ENCODE data around the gene ILRUN.
"Not testable (repeated sequence)": the region's sequence is repeated elsewhere in the genome, so short reads cannot be mapped to it uniquely, and the experiment has no call there.

Gene ILRUN

DNA sequence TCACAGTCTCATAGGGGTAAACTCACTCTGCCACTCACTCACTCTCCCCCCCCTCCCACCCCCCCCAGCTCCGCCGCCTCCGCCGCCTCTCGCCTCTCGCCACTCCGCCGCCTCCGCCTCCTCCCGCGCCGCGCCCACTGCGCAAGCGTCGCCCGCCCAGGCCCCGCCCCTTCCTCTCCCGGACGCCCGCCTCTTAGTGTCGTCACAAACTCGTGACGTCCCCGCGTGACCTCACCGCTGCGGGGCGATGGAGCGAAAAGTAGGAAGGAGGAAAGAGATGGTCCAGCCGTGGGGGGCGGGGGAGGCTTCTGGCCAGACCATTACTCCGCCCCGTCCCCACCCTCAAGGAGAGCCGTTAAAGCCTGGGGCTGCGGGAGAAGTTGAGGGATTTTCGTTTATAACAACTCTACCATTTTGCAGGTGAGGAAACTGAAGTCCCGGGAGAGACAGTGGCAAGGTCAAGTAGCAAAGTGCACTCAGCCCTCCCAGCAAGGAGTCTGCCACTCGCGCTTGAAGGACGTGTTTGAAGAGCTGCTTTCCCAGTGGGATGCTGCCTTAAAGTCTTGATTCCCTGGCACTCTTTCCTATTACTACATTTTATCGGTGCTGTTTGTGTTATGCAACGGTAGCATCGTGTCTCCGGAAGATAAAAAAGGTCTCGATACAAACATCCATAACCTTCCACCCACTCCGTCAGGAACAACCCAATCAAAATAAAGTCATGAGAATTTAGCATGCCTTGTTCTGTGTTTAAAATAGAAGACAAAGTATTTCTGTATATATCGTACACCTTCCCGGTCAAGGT, at the start of gene ILRUN:
Gene ILRUN, minus strand, starts transcription at position 29 of the 805 bp plus-strand sequence. CDS start 164 bp downstream, outside the sequence.
- DNase-seq (ENCODE audit: low read depth), result peak; percentile 93

DNA sequence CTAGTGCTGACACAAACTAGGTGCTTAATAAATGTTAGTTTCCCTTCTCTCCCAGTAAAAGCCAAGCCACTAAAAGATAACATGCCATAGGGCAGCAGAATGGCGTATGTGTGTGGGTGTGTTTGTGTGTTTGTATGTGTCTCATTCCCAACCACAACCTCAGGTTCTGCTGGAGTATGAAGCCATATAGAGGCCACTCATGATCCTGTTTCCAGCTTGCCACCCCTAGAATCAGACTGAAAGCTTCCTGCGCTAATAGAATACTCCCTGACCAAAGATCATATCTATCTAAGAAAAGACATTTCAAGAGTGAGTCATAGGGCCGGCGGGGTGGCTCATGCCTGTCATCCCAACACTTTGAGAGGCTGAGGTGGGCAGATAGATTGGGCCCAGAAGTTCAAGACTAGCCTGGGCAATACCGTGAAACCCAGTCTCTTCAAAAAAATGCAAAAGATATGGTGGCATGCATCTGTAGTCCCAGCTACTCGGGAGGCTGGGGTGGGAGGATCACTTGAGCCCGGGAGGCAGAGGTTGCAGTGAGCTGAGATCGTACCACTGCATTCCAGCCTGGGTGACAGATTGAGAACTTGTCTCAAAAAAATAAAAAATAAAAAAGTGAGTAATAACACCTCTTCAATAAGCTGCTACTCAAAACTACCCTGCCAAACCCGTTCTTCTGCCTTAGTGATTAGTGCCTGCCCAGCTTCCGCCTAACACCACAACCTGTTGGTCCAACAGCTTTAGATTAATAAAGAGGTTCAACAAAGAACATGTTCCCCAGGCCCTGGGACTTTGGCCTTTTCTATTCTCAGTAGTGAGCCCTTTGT, 48.9 kb upstream of the ILRUN start:
- DNase-seq (ENCODE audit: low read depth), result no peak

DNA sequence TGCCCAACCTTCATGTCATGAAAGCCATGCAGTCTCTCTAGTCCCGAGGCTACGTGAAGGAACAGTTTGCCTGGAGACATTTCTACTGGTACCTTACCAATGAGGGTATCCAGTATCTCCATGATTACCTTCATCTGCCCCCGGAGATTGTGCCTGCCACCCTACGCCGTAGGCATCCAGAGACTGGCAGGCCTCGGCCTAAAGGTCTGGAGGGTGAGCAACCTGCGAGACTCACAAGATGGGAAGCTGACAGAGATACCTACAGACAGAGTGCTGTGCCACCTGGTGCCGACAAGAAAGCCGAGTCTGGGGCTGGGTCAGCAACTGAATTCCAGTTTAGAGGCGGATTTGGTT, 47.7 kb upstream of the ILRUN start:
- DNase-seq (ENCODE audit: low read depth), result not testable (repeated sequence)

DNA sequence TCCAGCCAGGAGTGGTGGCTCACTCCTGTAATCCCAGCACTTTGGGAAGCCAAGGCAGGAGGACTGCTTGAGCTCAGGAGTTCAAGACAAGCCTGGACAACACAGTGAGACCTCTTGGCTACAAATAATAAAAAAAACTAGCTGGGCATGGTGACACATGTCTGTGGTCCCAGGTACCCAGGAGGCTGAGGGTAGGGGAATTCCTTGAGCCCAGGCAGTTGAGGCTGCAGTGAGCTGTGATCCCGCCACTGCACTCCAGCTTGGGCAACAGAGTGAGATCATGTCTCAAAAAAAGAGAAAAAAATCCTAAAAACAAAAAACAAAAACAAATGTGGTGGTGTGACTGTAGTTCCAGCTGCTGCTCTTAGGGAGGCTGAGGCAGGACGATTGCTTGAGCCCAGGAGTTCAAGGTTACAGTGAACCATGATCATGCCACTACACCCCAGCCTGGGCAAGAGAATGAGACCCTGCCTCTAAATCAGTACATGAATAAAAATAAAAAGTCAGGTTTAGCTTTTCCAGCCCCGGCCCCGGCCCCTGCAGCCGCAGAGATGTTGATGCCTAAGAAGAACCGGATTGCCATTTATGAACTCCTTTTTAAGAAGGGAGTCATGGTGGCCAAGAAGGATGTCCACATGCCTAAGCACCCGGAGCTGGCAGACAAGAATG, 47.2 kb upstream of the ILRUN start:
- no peak for DNase-seq (ENCODE audit: low read depth)

DNA sequence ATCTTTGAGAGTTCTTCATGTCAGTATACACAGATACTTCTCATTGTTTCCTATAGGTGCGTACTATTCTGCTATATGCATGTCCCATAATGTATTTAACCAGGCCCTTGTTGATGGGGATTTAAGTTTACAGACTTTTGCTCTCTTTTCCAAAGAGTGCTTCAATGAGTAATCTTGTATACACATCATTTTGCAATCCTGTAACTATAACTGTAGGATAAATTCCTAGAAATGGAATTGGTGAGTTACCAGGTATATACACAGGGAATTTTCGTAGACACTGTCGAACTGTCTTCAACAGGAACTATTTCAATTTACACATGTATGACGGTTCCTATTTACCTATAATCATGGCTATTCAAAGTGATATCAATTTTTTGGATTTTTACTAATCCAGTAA, 45.5 kb upstream of the ILRUN start:
- no peak for DNase-seq (ENCODE audit: low read depth)

DNA sequence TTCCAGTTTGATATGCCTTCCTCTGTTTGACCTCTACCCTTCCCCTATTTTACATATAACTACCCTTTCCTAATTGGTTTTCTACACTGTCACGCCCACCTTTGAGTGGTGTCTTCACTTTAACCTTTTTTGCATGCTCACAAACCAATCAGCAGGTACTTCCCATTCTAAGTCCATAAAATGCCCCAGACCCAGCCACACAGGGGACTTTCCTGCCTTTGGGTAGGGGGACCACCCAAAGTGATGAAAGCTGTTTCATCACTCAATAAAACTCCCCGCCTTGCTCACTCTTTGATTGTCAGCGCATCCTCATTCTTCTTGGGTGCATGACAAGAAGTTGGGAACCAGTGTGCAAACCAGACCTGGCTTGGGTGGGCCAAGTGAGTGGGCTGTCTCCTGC, 40.3 kb upstream of the ILRUN start:
- DNase-seq (ENCODE audit: low read depth), result no peak

DNA sequence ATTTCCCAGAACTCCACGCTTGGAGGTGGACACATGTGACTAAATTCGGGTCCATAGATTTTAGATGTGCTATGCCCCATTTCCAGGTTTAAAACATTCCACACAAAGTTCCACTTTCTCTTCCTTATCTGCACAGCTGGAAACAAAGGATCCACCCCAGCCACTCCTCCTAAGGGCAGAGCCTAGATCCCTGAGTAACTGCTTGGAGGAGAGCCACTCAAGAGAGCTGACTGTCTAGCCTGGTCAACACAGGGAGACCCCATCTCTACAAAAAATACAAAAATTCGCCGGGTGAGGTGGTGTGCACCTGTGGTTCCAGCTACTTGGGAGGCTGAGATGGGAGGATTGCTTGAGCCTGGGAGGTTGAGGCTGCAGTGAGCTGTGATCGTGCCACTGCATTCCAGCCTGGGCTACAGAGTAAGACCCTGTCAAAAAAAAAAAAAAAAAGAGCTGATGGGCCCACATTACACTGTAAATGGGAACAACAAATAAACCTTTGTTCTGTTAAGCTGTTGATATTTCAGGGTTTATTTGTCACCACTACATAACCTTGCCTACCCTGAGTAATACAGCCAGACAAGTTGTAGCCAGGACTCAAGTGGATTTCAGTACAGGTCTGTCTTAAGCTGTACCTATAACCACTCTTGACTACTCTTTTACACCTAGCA, 35.0 kb upstream of the ILRUN start:
- no peak for DNase-seq (ENCODE audit: low read depth)

DNA sequence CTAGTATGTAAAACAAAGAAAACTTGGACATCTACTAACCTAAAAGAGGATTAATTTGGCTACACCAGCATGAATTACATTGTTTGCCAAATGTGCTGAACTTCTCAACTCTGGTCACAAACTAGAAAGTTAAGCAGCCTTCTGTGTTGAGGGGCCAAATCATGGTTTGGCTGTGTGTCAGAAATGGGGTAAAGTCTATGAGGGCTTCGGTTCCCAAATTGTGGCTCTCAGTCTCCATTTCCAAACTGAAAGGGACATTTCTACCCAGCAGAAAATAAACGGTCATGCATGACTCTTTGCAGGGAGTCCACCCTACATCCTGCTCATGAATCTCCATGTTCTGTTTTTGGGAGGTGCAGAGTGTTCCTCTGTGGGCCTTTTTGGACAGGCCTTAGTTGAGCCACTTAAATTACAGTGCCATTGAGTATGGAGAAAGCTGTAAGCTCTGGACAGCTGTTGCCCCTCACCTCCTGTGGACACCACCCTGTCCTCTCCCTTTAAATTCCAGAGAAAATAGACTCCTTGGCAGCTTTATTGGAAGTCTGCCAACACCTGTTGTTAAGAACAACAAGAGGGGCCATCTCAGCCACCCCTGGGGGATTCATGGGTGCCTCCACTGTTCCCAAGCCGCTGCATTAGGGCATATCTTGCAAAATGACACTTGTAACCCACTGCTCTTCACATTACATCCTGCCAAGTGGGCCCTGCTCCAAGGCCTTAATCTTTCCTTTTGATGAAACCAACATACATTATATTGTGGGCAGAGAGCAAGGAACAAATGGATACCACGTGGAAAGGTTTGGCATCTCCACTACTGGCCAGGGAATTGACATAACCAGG, 33.3 kb upstream of the ILRUN start:
- DNase-seq (ENCODE audit: low read depth), result no peak

DNA sequence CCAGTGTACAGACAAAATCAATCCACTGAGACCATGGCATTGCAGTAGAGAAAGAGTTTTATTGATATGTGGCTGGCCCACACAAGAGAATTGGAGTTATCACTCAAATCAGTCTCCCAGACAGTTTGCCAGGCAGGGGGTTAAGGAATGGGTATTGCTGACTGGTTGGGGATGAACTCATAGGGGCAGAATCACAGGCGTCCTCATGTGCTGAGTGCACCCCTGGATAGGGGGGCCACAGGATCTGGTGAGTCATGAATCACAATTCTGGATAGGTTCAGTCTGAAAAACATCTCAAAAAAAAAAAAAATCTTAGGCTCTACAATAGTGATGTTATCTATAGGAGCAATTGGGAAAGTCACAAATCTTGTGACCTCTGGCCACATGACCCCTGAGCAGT, 29.5 kb upstream of the ILRUN start:
- no peak for DNase-seq (ENCODE audit: low read depth)

DNA sequence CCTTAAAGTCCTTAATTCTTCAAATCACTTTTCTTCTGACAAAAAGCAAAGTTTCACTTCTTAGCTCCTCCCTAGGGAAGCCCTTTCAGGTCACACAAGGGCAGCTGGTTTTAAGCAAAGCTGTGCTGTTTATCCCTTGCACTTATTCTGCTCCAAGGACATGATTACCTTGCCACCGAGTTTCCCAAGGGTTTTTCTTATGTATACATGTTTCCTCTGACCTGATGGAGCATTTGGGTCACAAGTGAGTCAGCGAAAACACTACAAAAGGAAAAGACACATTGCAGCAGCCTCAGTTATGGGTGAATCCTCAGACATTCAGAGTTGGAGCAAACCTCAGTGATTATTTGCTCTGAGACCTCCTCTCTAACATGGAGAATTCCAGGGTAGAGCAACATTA, 26.6 kb upstream of the ILRUN start:
- DNase-seq (ENCODE audit: low read depth), result no peak

DNA sequence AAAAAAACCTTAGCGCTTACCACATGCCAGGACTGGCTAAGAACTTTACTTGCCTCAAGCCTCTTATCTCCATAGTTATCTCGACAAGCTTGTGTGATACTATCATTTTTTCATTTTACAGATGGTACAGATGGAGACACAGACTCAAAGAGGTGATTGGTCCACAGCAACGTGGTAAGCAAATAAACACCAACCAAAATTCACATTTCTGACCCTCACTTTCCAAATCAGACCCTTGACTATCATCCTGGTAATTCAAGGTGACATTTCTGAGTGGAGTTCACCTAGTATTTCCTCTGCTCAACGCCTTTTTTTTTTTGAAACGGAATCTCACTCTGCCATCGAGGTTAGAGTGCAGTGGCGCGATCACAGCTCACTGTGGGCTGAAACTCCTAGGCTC, 25.9 kb upstream of the ILRUN start:
- DNase-seq (ENCODE audit: low read depth), result no peak

DNA sequence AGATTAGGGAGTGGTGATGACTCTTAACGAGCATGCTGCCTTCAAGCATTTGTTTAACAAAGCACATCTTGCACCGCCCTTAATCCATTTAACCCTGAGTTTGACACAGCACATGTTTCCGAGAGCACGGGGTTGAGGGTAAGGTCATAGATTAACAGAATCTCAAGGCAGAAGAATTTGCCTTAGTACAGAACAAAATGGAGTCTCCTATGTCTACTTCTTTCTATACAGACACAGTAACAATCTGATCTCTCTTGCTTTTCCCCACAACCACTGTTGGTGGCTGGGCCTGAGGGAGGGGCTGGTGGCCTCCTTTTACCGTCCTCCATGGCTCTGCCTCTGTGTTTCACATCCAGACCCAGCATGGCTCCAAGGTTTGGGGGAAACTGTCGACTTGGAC, 23.6 kb upstream of the ILRUN start:
- not testable (repeated sequence) for DNase-seq (ENCODE audit: low read depth)

DNA sequence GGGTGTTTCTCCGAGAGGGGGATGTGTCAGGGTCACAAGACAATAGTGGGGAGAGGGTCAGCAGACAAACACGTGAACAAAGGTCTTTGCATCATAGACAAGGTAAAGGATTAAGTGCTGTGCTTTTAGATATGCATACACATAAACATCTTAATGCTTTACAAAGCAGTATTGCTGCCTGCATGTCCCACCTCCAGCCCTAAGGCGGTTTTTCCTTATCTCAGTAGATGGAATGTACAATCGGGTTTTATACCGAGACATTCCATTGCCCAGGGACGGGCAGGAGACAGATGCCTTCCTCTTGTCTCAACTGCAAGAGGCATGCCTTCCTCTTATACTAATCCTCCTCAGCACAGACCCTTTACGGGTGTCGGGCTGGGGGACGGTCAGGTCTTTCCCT, 23.1 kb upstream of the ILRUN start:
- DNase-seq (ENCODE audit: low read depth), result not testable (repeated sequence)

DNA sequence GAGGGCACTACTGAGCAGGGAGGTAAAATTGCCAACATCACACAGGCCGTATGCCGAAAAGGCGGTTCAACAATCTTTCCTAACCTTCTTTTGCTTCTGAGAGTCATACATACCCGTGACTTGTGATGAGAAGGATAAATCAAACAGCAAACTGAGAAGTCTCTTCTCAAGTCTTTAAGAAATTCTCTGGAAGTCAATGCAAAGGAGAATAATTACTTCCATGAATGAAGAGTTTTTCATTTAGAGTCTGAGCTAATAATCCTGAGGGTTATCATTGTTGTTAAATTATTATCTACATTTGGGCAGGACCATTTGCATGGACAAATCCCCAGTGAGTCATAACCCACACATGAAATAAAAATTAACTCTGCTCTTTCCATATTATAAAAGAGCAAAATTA, 22.4 kb upstream of the ILRUN start:
- no peak for DNase-seq (ENCODE audit: low read depth)

DNA sequence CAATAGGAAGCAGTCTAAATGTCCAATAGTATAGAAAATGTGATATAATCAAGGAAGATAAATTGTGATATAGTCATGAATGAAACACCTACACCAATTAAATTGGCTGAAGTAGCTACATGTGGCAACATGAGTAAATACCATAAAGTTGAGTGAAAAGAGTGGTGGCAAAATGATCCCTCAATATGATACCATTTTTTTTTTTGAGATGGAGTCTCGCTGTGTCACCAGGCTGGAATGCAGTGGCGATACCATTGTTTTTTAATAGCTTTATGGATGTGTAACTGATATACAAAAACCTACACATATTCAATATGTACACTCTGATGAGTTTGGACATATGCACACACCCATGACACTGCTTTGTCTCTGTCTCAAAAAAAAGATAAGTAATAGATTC, 20.9 kb upstream of the ILRUN start:
- DNase-seq (ENCODE audit: low read depth), result no peak

DNA sequence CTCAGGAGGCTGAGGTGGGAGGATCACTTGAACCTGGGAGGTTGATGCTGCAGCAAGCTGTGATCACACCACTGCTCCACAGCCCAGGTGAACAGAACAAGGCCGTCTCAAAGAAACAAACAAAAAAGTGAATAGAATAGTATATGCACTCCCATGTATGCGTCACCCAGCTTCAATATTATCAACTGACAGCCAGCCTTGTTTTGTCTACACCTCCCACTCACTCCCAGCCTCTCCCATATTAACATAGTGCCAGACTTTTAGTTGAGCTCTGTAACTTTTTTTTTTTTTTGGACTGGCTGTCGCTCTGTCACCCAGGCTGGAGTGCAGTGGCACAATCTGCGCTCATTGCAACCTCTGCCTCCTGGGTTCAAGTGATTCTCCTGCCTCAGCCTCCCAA, 18.1 kb upstream of the ILRUN start:
- DNase-seq (ENCODE audit: low read depth), result no peak

DNA sequence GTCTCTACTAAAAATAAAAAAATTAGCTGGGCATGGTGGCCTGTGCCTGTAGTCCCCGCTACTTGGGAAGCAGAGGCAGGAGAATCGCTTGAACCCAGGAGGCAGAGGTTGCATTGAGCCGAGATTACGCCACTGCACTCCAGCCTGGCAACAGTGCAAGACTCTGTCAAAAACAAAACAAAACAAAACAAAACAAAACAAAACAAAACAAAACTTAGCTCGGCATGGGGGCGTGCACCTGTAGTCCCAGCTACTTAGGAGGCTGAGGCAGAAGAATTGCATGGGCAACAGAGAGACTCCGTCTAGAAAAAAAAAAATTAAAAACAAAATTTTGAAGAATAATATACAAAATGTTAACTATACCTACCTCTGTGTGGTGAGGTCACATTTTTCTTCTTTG, 16.3 kb upstream of the ILRUN start:
- DNase-seq (ENCODE audit: low read depth), result not testable (repeated sequence)

DNA sequence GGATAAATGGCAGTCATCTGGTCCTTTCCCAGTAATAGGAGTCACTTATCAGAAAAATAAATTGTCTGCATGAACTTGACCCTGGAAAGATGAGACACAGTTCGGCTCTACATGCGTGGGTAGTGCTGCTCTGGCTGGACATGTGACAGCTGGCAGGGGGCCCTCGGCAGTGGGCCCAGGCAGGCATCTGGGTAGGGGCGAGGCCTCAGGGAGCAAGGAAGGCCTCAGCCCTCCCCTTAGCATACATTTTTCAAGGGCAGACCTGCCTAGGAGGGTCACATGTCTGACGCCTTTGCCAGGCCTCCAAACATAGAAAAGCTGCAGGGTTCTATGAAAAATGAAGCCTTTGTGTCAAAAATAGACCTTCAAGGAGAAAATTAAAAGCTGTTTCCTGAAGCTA, 12.8 kb upstream of the ILRUN start:
- DNase-seq (ENCODE audit: low read depth), result no peak

DNA sequence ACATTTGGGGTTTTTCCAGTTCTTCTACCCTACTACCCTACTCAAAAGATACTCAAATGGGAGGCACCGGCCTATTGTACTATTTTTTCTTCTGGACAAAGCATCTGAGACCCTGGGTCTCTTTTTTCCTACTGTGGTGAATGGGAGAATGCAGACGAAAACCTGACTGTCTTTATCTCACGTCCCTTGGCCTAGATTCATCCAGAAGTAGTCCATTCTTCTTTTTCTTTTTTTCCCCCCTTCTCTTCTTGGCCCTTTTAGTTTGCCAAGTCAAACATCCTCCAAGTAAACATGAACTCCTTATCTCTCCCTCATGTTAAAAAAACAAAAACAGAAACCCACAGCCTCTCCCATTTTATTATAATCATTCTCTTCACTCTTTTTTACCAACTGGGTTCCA, 8.7 kb upstream of the ILRUN start:
- DNase-seq (ENCODE audit: low read depth), result no peak

DNA sequence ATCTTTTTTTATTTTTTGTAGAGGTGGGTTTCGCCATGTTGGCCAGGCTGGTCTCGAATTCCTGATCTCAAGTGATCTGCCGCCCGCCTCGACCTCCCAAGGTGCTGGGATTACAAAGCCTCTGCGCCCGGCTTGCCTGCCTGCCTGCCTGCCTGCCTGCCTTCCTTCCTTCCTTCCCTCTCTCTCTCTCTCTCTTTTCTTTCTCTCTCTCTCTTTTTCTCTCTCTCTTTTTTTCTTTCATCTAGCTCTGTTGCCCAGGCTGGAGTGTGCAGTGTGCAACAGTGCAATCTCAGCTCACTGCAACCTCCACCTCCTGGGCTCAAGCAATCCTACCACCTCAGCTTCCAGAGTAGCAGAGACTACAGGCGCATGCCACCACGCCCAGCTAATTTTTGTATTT, 4.6 kb upstream of the ILRUN start:
- no peak for DNase-seq (ENCODE audit: low read depth)

DNA sequence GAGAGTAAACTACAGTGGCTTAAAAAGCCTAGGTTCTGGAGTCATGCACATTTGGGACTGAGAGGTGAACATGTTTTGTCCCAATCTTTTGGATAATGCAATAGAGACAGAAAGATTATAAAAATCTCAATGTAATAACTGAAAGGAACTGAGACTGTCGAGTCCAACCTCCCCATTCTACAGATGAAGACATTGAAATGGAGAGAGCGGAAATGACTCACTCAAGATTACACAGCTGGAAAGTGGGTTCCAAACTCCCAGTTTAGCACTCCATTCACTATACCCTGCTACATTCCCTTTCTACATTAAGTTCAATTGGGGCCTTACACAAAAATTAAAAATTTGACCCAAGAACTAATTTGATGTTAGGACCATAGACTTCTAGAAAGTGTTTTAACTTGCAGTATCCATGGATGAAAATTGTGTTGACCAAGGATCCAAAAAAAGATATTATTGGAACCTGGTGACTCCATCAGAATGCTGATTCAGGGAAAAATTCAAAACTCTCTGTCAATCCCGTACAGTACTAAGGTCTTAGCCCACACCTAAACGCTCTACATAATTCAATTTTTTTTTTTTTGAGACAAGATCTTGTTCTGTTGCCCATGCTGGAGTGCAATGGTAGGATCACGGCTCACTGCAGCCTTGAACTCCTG, 1.5 kb upstream of the ILRUN start:
- DNase-seq (ENCODE audit: low read depth), result no peak
